B cell (primary cell): ENCODE results near the gene SNTG2. TPM values are rescaled to one million over a fixed set of nuclear protein-coding genes. Genes with fewer than 3 reads are reported as not detected.

Experiments used
- ATAC-seq: fragments of 200-7000 bp; cut with Tn5 transposase; one replicate; pipeline ENCODE4 v1.10.0; 2021; ENCODE audit warnings: low read depth, mild to moderate bottlenecking, moderate number of reproducible peaks, moderate library complexity
- CTCF ChIA-PET: fragments of 350-600 bp; sonication (Branson Sonifier 250); formaldehyde crosslinking; loops from one replicate; lab custom pipeline; 2021; ENCODE audit warnings: antibody characterized with exemption, inconsistent platforms; lab: Charles Lee
- POLR2A ChIA-PET: fragments of 350-600 bp; sonication (Branson Sonifier 250); formaldehyde crosslinking; loops from one replicate; lab custom pipeline; 2021; ENCODE audit warnings: antibody characterized with exemption; lab: Charles Lee
- DNase-seq: peaks from one replicate; pipeline ENCODE4 v3.0.0; 2013
- H2AFZ ChIP-seq: 2 replicates; pipeline ENCODE4 v1.6.1; 2012; ENCODE audit warnings: mild to moderate bottlenecking, low read depth, low read length; ENCODE audit not compliant: insufficient read depth, poor library complexity, severe bottlenecking
- H3K27ac ChIP-seq, 2 donors: 1 replicate in 1 of 2; 2 replicates in 1 of 2; pipeline ENCODE4 v1.5.1; 2012 to 2013; ENCODE audit warnings: low read length in 2 of 2, mild to moderate bottlenecking in 2 of 2, moderate library complexity in 1 of 2
- H3K27me3 ChIP-seq, 4 experiments: fragments of 200-600 bp in 1 of 4; sonication (generic) in 1 of 4; replicated peaks in 1 of 4; 1 replicate in 2 of 4; 2 replicates in 2 of 4; pipeline versions ENCODE4 v1.6.1 to v1.7.0; 2013 to 2016; ENCODE audit warnings: low read length in 3 of 4, mild to moderate bottlenecking in 2 of 4, mixed read lengths in 1 of 4, moderate library complexity in 1 of 4; ENCODE audit not compliant: insufficient read depth in 4 of 4, control insufficient read depth in 3 of 4; ENCODE audit errors: control extremely low read depth in 1 of 4
- H3K36me3 ChIP-seq, 2 experiments: replicated peaks in 1 of 2; 1 replicate in 1 of 2; 2 replicates in 1 of 2; pipeline versions ENCODE4 v1.6.1 to v1.7.1; 2013; ENCODE audit warnings: low read length in 1 of 2; ENCODE audit not compliant: insufficient read depth in 2 of 2, control insufficient read depth in 1 of 2; ENCODE audit errors: control extremely low read depth in 1 of 2, extremely low read depth in 1 of 2
- H3K4me1 ChIP-seq, 2 donors: fragments of 200-600 bp in 1 of 2; sonication (generic) in 1 of 2; 1 replicate in 1 of 2; 2 replicates in 1 of 2; pipeline versions ENCODE4 v1.5.1 to v1.6.1; 2013 to 2017; ENCODE audit warnings: low read length in 2 of 2; ENCODE audit not compliant: control insufficient read depth in 2 of 2, insufficient read depth in 2 of 2
- H3K4me2 ChIP-seq: replicated peaks from 2 replicates; pipeline ENCODE3; 2012; ENCODE audit warnings: mild to moderate bottlenecking, low read depth, low read length; ENCODE audit not compliant: poor library complexity, severe bottlenecking
- H3K4me3 ChIP-seq, 5 experiments: fragments of 200-600 bp in 1 of 5; sonication (generic) in 1 of 5; 1 replicate in 3 of 5; 2 replicates in 2 of 5; pipeline versions ENCODE4 v1.5.1 to v1.7.0; 2011 to 2016; ENCODE audit warnings: low read length in 4 of 5, mild to moderate bottlenecking in 4 of 5, low read depth in 2 of 5, control low read depth in 1 of 5, moderate library complexity in 1 of 5; ENCODE audit not compliant: insufficient read depth in 1 of 5; ENCODE audit errors: control extremely low read depth in 1 of 5, extremely low read depth in 1 of 5
- H3K79me2 ChIP-seq: fragments of 200-600 bp; sonication (generic); one replicate; pipeline ENCODE4 v1.6.0; 2016; ENCODE audit warnings: low read length; ENCODE audit not compliant: control insufficient read depth, insufficient read depth
- H3K9ac ChIP-seq: fragments of 200-600 bp; sonication (generic); 2 replicates; pipeline ENCODE4 v1.6.1; 2017; ENCODE audit warnings: mild to moderate bottlenecking, low read length, moderate library complexity
- H3K9me3 ChIP-seq, 3 donors: one replicate each; pipeline versions ENCODE4 v1.6.1 to v1.7.1; 2013; ENCODE audit warnings: low read length in 2 of 3; ENCODE audit not compliant: control insufficient read depth in 2 of 3, insufficient read depth in 1 of 3; ENCODE audit errors: control extremely low read depth in 1 of 3
- H4K20me1 ChIP-seq: 2 replicates; pipeline ENCODE4 v1.6.0; 2012; ENCODE audit warnings: mild to moderate bottlenecking, low read length; ENCODE audit not compliant: insufficient read depth, control insufficient read depth, poor library complexity, severe bottlenecking
- H3K27ac Mint-ChIP-seq: one replicate; pipeline ENCODE4 v1.8.0; 2021; ENCODE audit warnings: mixed read lengths
- H3K27me3 Mint-ChIP-seq: one replicate; pipeline ENCODE4 v1.8.0; 2021; ENCODE audit warnings: mixed read lengths
- H3K4me1 Mint-ChIP-seq: one replicate; pipeline ENCODE4 v1.8.0; 2021; ENCODE audit warnings: mixed read lengths
- H3K4me3 Mint-ChIP-seq: one replicate; pipeline ENCODE4 v1.8.0; 2021; ENCODE audit warnings: mixed read lengths
- H3K9me3 Mint-ChIP-seq: one replicate; pipeline ENCODE4 v1.8.0; 2022; ENCODE audit warnings: mixed read lengths; ENCODE audit not compliant: insufficient read depth
- EZH2 ChIP-seq: IDR thresholded peaks from 2 replicates; pipeline ENCODE4 v1.6.1; 2012; ENCODE audit warnings: borderline replicate concordance, low read depth, mild to moderate bottlenecking, moderate library complexity, low read length; ENCODE audit not compliant: insufficient read depth, poor library complexity, severe bottlenecking
- WGBS: methylation state at CpG from one replicate; pipeline ENCODE4 v1.1.5; 2013; ENCODE audit warnings: missing lambda C conversion rate; ENCODE audit not compliant: insufficient coverage; 5-methylcytosine and 5-hydroxymethylcytosine counted together
- intact Hi-C: fragments of 100-400 bp; cut with micrococcal nuclease; formaldehyde crosslinking; loops from one replicate; pipeline ENCODE4 v1.10.0; 2022
- polyA plus RNA-seq: library from polyadenylated mRNA; depleted of rRNA; stranded (reverse); fragments of >200 nt; gene quantifications from 2 replicates; pipeline ENCODE4 v1.2.3, GENCODE V29; 2012
- total RNA-seq, 2 donors: library from RNA; stranded (reverse); fragments of 120-200 nt in 1 of 2; gene quantifications; 1 replicate in 1 of 2; 2 replicates in 1 of 2; pipeline versions ENCODE4 v1.2.3 to v1.2.4, GENCODE V29; 2013 to 2022
- TF ChIP-seq, protein P1 (sequence below): fragments of 200-600 bp; IDR thresholded peaks from one replicate; pipeline ENCODE4 v1.8.0; 2022; ENCODE audit warnings: antibody characterized with exemption, mild to moderate bottlenecking

SNTG2 gene
- total and polyA plus RNA-seq, 2 donors (not counting 1 experiment from before 2014, with no cell fraction given), result 2.1 to 2.4 TPM

DNA sequence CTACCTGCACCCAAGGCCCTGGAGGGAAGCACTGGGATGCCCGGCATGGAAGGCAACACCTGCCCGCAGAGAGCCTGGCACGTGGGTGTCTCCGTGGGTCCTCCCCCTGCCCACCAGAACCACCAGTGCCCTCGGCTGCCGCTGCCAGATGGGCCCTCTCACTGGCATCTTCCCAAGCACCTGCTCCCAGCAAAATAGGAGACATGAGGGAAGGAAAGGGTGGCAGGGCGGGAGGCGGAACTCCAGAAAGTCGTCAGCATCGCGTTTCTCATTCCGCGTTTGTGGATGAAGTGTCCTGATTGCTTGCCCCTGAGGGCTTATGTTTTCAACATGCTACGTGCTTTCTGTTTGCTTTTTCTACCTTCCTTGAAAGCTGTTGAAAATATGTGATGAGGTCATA, 8.8 kb upstream of the SNTG2 start:
- H3K4me3 Mint-ChIP-seq, result no peak overlapping the region
- intact Hi-C loops, result no loop called here
- peaks cover 0 to 5% (median 3%) of the 10 kb centered on the region in 3 donors for H3K9me3 ChIP-seq
- no peak overlapping the region for H3K27ac ChIP-seq
- no peak overlapping the region for H3K4me2 ChIP-seq
- peaks cover 3% of the 10 kb centered on the region for H3K9me3 Mint-ChIP-seq
- no peaks in the 10 kb centered on the region for H3K79me2 ChIP-seq
- CTCF ChIA-PET, result no interaction called here
- no peak overlapping the region for H3K9ac ChIP-seq
- WGBS, result 88% methylated on average over 13 of the region's 14 CpGs
- no peaks in the 10 kb centered on the region for H3K27me3 ChIP-seq
- peaks cover 13% of the 10 kb centered on the region for H3K4me1 Mint-ChIP-seq
- H3K36me3 ChIP-seq, result no peaks in the 10 kb centered on the region
- H3K4me1 ChIP-seq, result peaks cover 9 to 13% of the 10 kb centered on the region in 2 donors
- peaks cover 23% of the 10 kb centered on the region for H3K27me3 Mint-ChIP-seq
- H4K20me1 ChIP-seq, result no peaks in the 10 kb centered on the region
- H2AFZ ChIP-seq, result no peak overlapping the region
- TF ChIP-seq, protein P1, sequence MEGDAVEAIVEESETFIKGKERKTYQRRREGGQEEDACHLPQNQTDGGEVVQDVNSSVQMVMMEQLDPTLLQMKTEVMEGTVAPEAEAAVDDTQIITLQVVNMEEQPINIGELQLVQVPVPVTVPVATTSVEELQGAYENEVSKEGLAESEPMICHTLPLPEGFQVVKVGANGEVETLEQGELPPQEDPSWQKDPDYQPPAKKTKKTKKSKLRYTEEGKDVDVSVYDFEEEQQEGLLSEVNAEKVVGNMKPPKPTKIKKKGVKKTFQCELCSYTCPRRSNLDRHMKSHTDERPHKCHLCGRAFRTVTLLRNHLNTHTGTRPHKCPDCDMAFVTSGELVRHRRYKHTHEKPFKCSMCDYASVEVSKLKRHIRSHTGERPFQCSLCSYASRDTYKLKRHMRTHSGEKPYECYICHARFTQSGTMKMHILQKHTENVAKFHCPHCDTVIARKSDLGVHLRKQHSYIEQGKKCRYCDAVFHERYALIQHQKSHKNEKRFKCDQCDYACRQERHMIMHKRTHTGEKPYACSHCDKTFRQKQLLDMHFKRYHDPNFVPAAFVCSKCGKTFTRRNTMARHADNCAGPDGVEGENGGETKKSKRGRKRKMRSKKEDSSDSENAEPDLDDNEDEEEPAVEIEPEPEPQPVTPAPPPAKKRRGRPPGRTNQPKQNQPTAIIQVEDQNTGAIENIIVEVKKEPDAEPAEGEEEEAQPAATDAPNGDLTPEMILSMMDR, result no peak
- no peak for TF ChIP-seq EZH2
- H3K4me3 ChIP-seq, result no peak overlapping the region
- ATAC-seq (no peak), DNase-seq (no peak)
- POLR2A ChIA-PET, result no interaction called here
- no peak overlapping the region for H3K27ac Mint-ChIP-seq

DNA sequence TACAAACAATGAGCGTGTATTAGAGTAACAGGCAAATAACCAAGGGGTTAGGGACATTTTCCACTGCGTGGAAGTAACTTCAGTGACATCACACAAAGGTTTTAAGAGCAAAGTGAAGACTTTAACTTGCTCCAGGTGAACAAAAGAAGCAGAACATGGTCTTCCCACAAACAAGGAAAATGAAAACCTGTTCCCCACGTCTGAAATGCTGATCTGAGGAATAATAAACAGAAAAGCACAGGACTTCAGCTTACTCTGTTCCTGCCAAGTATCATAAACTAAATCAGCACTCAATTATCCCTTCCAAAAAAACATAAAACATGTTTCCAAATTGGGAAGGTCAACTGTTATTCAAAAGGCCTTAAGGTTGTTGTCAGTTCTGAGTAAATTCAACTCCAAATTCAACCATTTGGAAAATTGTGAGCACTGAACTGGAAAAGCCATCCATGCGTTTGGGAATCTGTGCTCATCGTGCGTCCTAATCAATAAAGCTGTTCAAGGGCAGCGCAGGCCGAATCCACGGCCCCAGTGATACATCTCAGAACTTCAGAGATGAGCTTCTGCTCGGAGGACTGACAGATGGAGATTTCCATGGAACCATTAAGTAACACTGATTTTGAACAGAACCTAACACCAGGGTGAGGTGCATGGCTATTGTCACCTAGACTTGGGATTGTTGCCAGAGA, 7.7 kb upstream of the SNTG2 start:
- no peak for ATAC-seq
- intact Hi-C loops, result no loop called here
- H3K4me1 ChIP-seq, result peaks cover 9 to 13% of the 10 kb centered on the region in 2 donors

More for the DNA sequence above, 7.7 kb upstream of the SNTG2 start:
- Histone ChIP-seq H3K9ac (no peak overlapping the region), H3K4me3 (no peak overlapping the region), H3K9me3 (peaks cover 0 to 3% (median 0%) of the 10 kb centered on the region in 3 donors), H3K36me3 (no peaks in the 10 kb centered on the region), H3K79me2 (no peaks in the 10 kb centered on the region), H3K27ac (no peak overlapping the region), H3K4me2 (no peak overlapping the region), H3K27me3 (peaks cover 0 to 4% (median 0%) of the 10 kb centered on the region in 4 experiments), H2AFZ (no peak overlapping the region), H4K20me1 (no peaks in the 10 kb centered on the region)
- CTCF ChIA-PET, result no interaction called here
- TF ChIP-seq, protein P1, result no peak
- TF ChIP-seq EZH2, result no peak
- Mint-ChIP-seq H3K27ac (no peak overlapping the region), H3K4me3 (no peak overlapping the region), H3K4me1 (peaks cover 13% of the 10 kb centered on the region), H3K9me3 (peaks cover 3% of the 10 kb centered on the region), H3K27me3 (peaks cover 29% of the 10 kb centered on the region)
- POLR2A ChIA-PET, result no interaction called here
- 82% methylated on average over 8 of the region's 10 CpGs for WGBS
- no peak for DNase-seq
